ENCODE data around the gene RNF224. TPM values are rescaled to one million over a fixed set of nuclear protein-coding genes. Genes with fewer than 3 reads are reported as not detected.

The RNF224 gene
- total RNA-seq, 6 experiments from 2014 or later = not detected

GRCh38 chr9:137180491-137180890 lies 46.8 kb upstream of the RNF224 start:
- H3K4me1 ChIP-seq = no peaks in the 10 kb centered on the region
- H3K27me3 ChIP-seq = no peaks in the 10 kb centered on the region
- intact Hi-C loops (cut with DNase I) = loop anchor here in 1 of 2 donors (10.0 kb wide), 1 partner anchor 54 kb away; the partner anchor contains the start of gene SLC34A3
- H3K27ac ChIP-seq = no peak overlapping the region
- ATAC-seq = no peak
- DNase-seq = no peak
- no CpG with 5 or more reads among the region's 20 CpGs for WGBS (ENCODE audit: insufficient coverage, low coverage, low lambda C conversion rate, missing lambda C conversion rate)
- H3K4me3 ChIP-seq = no peak overlapping the region
- peaks cover 0 to 36% (median 17%) of the 10 kb centered on the region in 4 donors for H3K36me3 ChIP-seq
- H3K9me3 ChIP-seq = no peaks in the 10 kb centered on the region
- TF ChIP-seq CTCF (IDR thresholded peaks at IDR 0.05) = no peak
- no peak for TF ChIP-seq POLR2A (IDR thresholded peaks at IDR 0.05)

- Histone ChIP-seq H3K4me3 (no peak overlapping the region), H3K4me1 (peaks cover 0 to 3% (median 2%) of the 10 kb centered on the region in 4 donors), H3K36me3 (peaks cover 0 to 42% (median 20%) of the 10 kb centered on the region in 4 donors), H3K27me3 (no peaks in the 10 kb centered on the region), H3K27ac (no peak overlapping the region), H3K9me3 (no peaks in the 10 kb centered on the region)
- ATAC-seq = no peak
- 72% methylated on average over 5 of the region's 22 CpGs for WGBS (ENCODE audit: insufficient coverage, low coverage, low lambda C conversion rate, missing lambda C conversion rate)
- no peak for DNase-seq
- no peak for TF ChIP-seq POLR2A (IDR thresholded peaks at IDR 0.05)
- TF ChIP-seq CTCF (IDR thresholded peaks at IDR 0.05) = no peak
- intact Hi-C loops (cut with DNase I) = loop anchor here in 1 of 2 donors (10.0 kb wide), 1 partner anchor 53 kb away; the partner anchor contains the start of gene SLC34A3
Observed at GRCh38 chr9:137181680-137182079, 45.6 kb upstream of the RNF224 start.

GRCh38 chr9:137182836-137183235 lies 44.5 kb upstream of the RNF224 start:
- Histone ChIP-seq H3K36me3 (peaks cover 0 to 42% (median 20%) of the 10 kb centered on the region in 4 donors), H3K4me3 (no peak overlapping the region), H3K9me3 (no peaks in the 10 kb centered on the region), H3K4me1 (peaks cover 0 to 15% (median 7%) of the 10 kb centered on the region in 4 donors), H3K27ac (no peak overlapping the region), H3K27me3 (no peaks in the 10 kb centered on the region)
- DNase-seq = no peak
- TF ChIP-seq POLR2A (IDR thresholded peaks at IDR 0.05) = no peak
- intact Hi-C loops (cut with DNase I) = loop anchor here in 1 of 2 donors (10.0 kb wide), 1 partner anchor 52 kb away; the partner anchor contains the start of gene SLC34A3
- ATAC-seq = no peak
- 87% methylated on average over 6 of the region's 17 CpGs for WGBS (ENCODE audit: insufficient coverage, low coverage, low lambda C conversion rate, missing lambda C conversion rate)

- no peak for DNase-seq
- H3K36me3 ChIP-seq = peaks cover 0 to 42% (median 20%) of the 10 kb centered on the region in 4 donors
Observed at GRCh38 chr9:137183980-137184595, 43.2 kb upstream of the RNF224 start.

More at GRCh38 chr9:137183980-137184595, 43.2 kb upstream of the RNF224 start:
- 88% methylated on average over 13 of the region's 27 CpGs for WGBS (ENCODE audit: insufficient coverage, low coverage, low lambda C conversion rate, missing lambda C conversion rate)
- no peaks in the 10 kb centered on the region for H3K9me3 ChIP-seq
- no peak for ATAC-seq
- H3K4me1 ChIP-seq = peaks cover 0 to 15% (median 7%) of the 10 kb centered on the region in 4 donors
- TF ChIP-seq CTCF (IDR thresholded peaks at IDR 0.05) (no peak), POLR2A (IDR thresholded peaks at IDR 0.05) (no peak)
- no peak overlapping the region for H3K4me3 ChIP-seq
- H3K27me3 ChIP-seq = no peaks in the 10 kb centered on the region
- no peak overlapping the region for H3K27ac ChIP-seq
- intact Hi-C loops (cut with DNase I) = loop anchor here in 1 of 2 donors (10.0 kb wide), 1 partner anchor 51 kb away; the partner anchor contains the start of gene SLC34A3
